A673 (cell line): Measurements from ENCODE around the gene ADGRE1.

Source experiments
- EZH2 ChIP-seq: fragments of 200-600 bp; sonication (generic); IDR thresholded peaks from 2 replicates; pipeline ENCODE4 v1.6.1; 2017; ENCODE audit warnings: borderline replicate concordance, low read depth, mild to moderate bottlenecking, mixed read lengths, antibody characterized with exemption, low read length; ENCODE audit not compliant: poor library complexity, severe bottlenecking
- TF ChIP-seq, protein P1 (sequence below): fragments of 300-800, 200-600 bp; sonication (generic); conservative IDR thresholded peaks from 2 replicates; pipeline ENCODE4 v1.5.1; 2017; ENCODE audit warnings: low read depth, mild to moderate bottlenecking, antibody characterized with exemption, low read length, moderate library complexity, mixed read lengths

DNA sequence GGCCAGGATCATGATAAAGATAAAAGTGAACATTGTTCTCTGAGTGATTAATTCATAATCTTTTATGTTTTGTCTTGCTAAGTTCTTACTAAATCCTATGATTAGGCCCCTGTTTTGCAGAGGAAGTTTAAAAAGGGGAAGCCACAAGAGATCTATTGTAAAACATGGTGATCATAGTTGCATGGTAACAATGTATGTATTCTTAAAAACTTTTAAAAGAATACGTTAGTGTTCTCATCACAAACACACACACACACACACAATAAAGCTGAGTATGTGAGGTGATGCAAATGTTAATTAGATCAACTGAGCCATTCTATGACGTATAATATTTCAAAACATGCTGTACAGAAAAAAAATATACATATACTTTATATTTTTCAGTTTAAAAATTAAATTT is 82.6 kb downstream of the ADGRE1 start:
- TF ChIP-seq, protein P1, sequence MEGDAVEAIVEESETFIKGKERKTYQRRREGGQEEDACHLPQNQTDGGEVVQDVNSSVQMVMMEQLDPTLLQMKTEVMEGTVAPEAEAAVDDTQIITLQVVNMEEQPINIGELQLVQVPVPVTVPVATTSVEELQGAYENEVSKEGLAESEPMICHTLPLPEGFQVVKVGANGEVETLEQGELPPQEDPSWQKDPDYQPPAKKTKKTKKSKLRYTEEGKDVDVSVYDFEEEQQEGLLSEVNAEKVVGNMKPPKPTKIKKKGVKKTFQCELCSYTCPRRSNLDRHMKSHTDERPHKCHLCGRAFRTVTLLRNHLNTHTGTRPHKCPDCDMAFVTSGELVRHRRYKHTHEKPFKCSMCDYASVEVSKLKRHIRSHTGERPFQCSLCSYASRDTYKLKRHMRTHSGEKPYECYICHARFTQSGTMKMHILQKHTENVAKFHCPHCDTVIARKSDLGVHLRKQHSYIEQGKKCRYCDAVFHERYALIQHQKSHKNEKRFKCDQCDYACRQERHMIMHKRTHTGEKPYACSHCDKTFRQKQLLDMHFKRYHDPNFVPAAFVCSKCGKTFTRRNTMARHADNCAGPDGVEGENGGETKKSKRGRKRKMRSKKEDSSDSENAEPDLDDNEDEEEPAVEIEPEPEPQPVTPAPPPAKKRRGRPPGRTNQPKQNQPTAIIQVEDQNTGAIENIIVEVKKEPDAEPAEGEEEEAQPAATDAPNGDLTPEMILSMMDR = no peak
- no peak for TF ChIP-seq EZH2
